ENCODE measurements around the gene DOCK4. TPM values are rescaled to one million over a fixed set of nuclear protein-coding genes. Genes with fewer than 3 reads are reported as not detected.

Gene DOCK4
- total and polyA plus RNA-seq, 2 donors from 2014 or later = 3.2 to 38.9 TPM

GRCh38 chr7:112045222-112045621 lies 161.0 kb downstream of the DOCK4 start:
- Histone ChIP-seq H3K27ac (ENCODE audit: low read depth in 2 of 2, low read length in 2 of 2) (no peak overlapping the region), H3K4me3 (ENCODE audit: low read length in 3 of 3) (no peak overlapping the region), H3K9ac (ENCODE audit: low read length in 3 of 3) (no peak overlapping the region), H3K36me3 (ENCODE audit: control insufficient read depth in 2 of 3, insufficient read depth in 3 of 3, low read length in 3 of 3) (no peaks in the 10 kb centered on the region), H3K9me3 (ENCODE audit: control insufficient read depth in 2 of 3, insufficient read depth in 1 of 3, low read length in 3 of 3) (no peaks in the 10 kb centered on the region), H3K27me3 (ENCODE audit: control insufficient read depth, insufficient read depth, low read length) (no peaks in the 10 kb centered on the region), H3K4me1 (ENCODE audit: control insufficient read depth in 2 of 3, insufficient read depth in 2 of 3, low read depth in 1 of 3, low read length in 3 of 3) (no peaks in the 10 kb centered on the region)
- intact Hi-C loops (cut with DNase I) = no loop called here
- DNase-seq = no peak
- FAIRE-seq = no peak
- TF ChIP-seq CTCF (IDR thresholded peaks at IDR 0.05; ENCODE audit: borderline replicate concordance, extremely low read depth, insufficient read depth) = no peak

GRCh38 chr7:112042631-112043030 lies 163.6 kb downstream of the DOCK4 start:
- Histone ChIP-seq H3K27me3 (ENCODE audit: control insufficient read depth, insufficient read depth, low read length) (no peaks in the 10 kb centered on the region), H3K9me3 (ENCODE audit: control insufficient read depth in 2 of 3, insufficient read depth in 1 of 3, low read length in 3 of 3) (no peaks in the 10 kb centered on the region), H3K4me1 (ENCODE audit: control insufficient read depth in 2 of 3, insufficient read depth in 2 of 3, low read depth in 1 of 3, low read length in 3 of 3) (no peaks in the 10 kb centered on the region), H3K4me3 (ENCODE audit: low read length in 3 of 3) (no peak overlapping the region), H3K36me3 (ENCODE audit: control insufficient read depth in 2 of 3, insufficient read depth in 3 of 3, low read length in 3 of 3) (no peaks in the 10 kb centered on the region), H3K9ac (ENCODE audit: low read length in 3 of 3) (no peak overlapping the region), H3K27ac (ENCODE audit: low read depth in 2 of 2, low read length in 2 of 2) (no peak overlapping the region)
- TF ChIP-seq CTCF (IDR thresholded peaks at IDR 0.05; ENCODE audit: borderline replicate concordance, extremely low read depth, insufficient read depth) = no peak
- intact Hi-C loops (cut with DNase I) = no loop called here
- FAIRE-seq (no peak), DNase-seq (no peak)

GRCh38 chr7:112038353-112038752 lies 167.8 kb downstream of the DOCK4 start:
- no peak for TF ChIP-seq CTCF (IDR thresholded peaks at IDR 0.05; ENCODE audit: borderline replicate concordance, extremely low read depth, insufficient read depth)
- intact Hi-C loops (cut with DNase I) = no loop called here
- no peaks in the 10 kb centered on the region for H3K9me3 ChIP-seq (ENCODE audit: control insufficient read depth in 2 of 3, insufficient read depth in 1 of 3, low read length in 3 of 3)
- no peak overlapping the region for H3K9ac ChIP-seq (ENCODE audit: low read length in 3 of 3)
- H3K4me3 ChIP-seq (ENCODE audit: low read length in 3 of 3) = no peak overlapping the region
- H3K27ac ChIP-seq (ENCODE audit: low read depth in 2 of 2, low read length in 2 of 2) = no peak overlapping the region
- no peak for FAIRE-seq
- no peaks in the 10 kb centered on the region for H3K4me1 ChIP-seq (ENCODE audit: control insufficient read depth in 2 of 3, insufficient read depth in 2 of 3, low read depth in 1 of 3, low read length in 3 of 3)
- H3K27me3 ChIP-seq (ENCODE audit: control insufficient read depth, insufficient read depth, low read length) = no peaks in the 10 kb centered on the region
- H3K36me3 ChIP-seq (ENCODE audit: control insufficient read depth in 2 of 3, insufficient read depth in 3 of 3, low read length in 3 of 3) = no peaks in the 10 kb centered on the region
- no peak for DNase-seq

GRCh38 chr7:112036071-112036470 lies 170.1 kb downstream of the DOCK4 start:
- no peak for FAIRE-seq
- no peaks in the 10 kb centered on the region for H3K36me3 ChIP-seq (ENCODE audit: control insufficient read depth in 2 of 3, insufficient read depth in 3 of 3, low read length in 3 of 3)
- intact Hi-C loops (cut with DNase I) = no loop called here

More at GRCh38 chr7:112036071-112036470, 170.1 kb downstream of the DOCK4 start:
- no peak for DNase-seq
- Histone ChIP-seq H3K9me3 (ENCODE audit: control insufficient read depth in 2 of 3, insufficient read depth in 1 of 3, low read length in 3 of 3) (no peaks in the 10 kb centered on the region), H3K9ac (ENCODE audit: low read length in 3 of 3) (no peak overlapping the region), H3K27ac (ENCODE audit: low read depth in 2 of 2, low read length in 2 of 2) (no peak overlapping the region), H3K4me1 (ENCODE audit: control insufficient read depth in 2 of 3, insufficient read depth in 2 of 3, low read depth in 1 of 3, low read length in 3 of 3) (peaks cover 0 to under 1% (median 0%) of the 10 kb centered on the region in 3 donors), H3K4me3 (ENCODE audit: low read length in 3 of 3) (no peak overlapping the region), H3K27me3 (ENCODE audit: control insufficient read depth, insufficient read depth, low read length) (no peaks in the 10 kb centered on the region)
- no peak for TF ChIP-seq CTCF (IDR thresholded peaks at IDR 0.05; ENCODE audit: borderline replicate concordance, extremely low read depth, insufficient read depth)

All from kidney (tissue), 14 donors.